HUES6 (cell line): ENCODE results near the gene NEIL3.
"Not testable (repeated sequence)": the region's sequence is repeated elsewhere in the genome, so short reads cannot be mapped to it uniquely, and the experiment has no call there.

Experiments used
- H3K27ac ChIP-seq: 2 replicates; pipeline ENCODE4 v1.7.0; 2013; ENCODE audit warnings: low read depth, mild to moderate bottlenecking, low read length, inconsistent platforms
- H3K27me3 ChIP-seq: 2 replicates; pipeline ENCODE4 v1.6.1; 2013; ENCODE audit warnings: low read length; ENCODE audit not compliant: control insufficient read depth, insufficient read depth
- H3K36me3 ChIP-seq: 2 replicates; pipeline ENCODE4 v1.6.1; 2013; ENCODE audit warnings: low read length; ENCODE audit not compliant: control insufficient read depth, insufficient read depth
- H3K4me1 ChIP-seq: 2 replicates; pipeline ENCODE4 v1.6.1; 2013; ENCODE audit warnings: low read length; ENCODE audit not compliant: control insufficient read depth, insufficient read depth
- H3K4me3 ChIP-seq: 2 replicates; pipeline ENCODE4 v1.5.1; 2013; ENCODE audit warnings: low read depth, low read length
- H3K9ac ChIP-seq: one replicate; pipeline ENCODE4 v1.6.1; 2013; ENCODE audit warnings: mild to moderate bottlenecking, low read length
- H3K9me3 ChIP-seq: 2 replicates; pipeline ENCODE4 v1.6.1; 2013; ENCODE audit warnings: low read depth, low read length; ENCODE audit not compliant: control insufficient read depth, insufficient read depth

The NEIL3 gene

DNA sequence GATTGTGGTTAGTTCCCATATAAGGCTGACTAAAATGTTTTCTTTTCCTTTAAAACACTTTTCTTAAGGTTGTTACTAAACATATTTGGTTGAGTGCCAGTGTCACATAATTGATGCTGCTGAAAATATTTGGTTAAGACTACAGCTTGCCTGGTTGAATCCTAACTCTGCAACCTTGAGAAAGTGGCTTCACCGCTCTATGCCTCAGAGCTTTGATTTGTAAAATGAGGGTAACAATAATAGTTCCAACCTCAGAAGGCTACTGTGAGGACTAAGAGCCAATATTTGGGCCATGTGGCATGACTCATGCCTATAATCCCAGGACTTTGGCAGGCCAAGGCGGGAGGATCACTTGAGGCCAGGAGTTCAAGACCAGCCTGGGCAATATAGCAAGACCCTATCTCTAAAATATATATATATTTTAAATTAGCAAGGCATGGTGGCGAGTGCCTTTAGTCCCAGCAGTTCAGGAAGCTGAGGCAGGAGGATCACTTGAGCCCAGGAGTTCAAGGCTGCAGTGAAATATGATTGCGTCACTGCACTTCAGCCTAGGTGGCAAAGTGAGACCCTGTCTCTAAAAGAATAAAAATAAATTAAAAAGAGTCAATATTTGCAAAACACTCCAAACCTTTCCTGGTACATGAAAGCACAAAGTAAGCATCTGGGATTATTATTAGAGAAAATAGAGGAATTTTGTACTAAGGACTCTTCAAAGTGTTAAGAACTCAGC lies 7.1 kb upstream of the NEIL3 start:
- H3K4me1 ChIP-seq, result no peaks in the 10 kb centered on the region

DNA sequence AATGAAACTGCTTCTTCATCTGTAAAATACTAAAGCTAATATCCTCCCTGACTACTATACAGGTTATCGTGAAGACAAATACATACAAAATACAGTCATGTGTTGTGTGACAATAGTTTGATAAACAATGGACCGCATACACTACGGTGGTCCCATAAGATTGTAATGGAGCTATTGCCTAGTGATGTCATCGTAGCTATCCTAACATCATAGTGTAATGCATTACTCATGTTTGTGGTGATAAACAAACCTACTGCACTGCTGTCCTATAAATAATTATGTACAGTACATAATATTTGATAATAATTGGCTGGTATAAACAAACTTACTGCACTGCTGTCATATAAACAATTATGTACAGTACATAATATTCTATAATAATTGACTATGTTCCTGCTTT lies 5.6 kb upstream of the NEIL3 start:
- Histone ChIP-seq H3K9ac (no peak overlapping the region), H3K27me3 (no peaks in the 10 kb centered on the region), H3K27ac (no peak overlapping the region), H3K9me3 (no peaks in the 10 kb centered on the region), H3K4me3 (no peak overlapping the region), H3K36me3 (no peaks in the 10 kb centered on the region), H3K4me1 (no peaks in the 10 kb centered on the region)

More for the DNA sequence above, 7.1 kb upstream of the NEIL3 start:
- no peak overlapping the region for H3K27ac ChIP-seq
- no peaks in the 10 kb centered on the region for H3K27me3 ChIP-seq
- peaks cover 7% of the 10 kb centered on the region for H3K9me3 ChIP-seq
- no peak overlapping the region for H3K4me3 ChIP-seq
- no peak overlapping the region for H3K9ac ChIP-seq
- no peaks in the 10 kb centered on the region for H3K36me3 ChIP-seq

DNA sequence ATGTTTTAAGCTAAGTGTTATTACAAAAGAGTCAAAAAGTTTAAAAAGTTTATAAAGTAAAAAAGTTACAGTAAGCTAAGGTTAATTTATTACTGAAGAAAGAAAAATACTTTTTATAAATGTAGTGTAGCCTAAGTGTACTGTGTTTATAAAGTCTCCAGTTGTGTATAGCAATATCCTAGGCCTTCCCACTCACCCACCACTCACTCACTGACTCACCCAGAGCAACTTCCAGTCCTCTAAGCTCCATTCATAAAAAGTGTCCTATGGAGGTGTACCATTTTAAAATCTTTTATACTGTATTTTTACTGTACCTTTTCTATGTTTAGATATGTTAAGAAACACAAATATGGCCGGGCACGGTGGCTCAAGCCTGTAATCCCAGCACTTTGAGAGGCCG lies 4.8 kb upstream of the NEIL3 start:
- not testable (repeated sequence) for H3K27me3 ChIP-seq

DNA sequence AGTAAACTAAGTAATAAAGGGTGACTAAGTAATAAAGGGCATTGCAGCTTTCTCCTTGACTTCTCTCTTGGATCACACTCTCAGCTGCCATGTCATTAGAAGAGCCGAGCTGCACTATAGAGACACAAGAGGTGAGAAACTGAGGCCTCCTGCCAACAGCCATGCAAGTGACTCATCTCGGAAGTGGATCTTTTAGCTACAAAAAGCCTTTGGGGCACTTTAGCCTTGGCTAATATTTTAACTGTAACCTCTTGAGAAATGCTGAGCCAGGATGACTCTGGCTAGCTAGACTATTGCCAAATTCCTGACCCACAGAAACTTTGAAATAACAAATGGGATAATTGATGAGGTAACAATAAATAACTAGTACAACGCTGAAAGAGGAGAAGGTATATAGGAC lies 1.5 kb upstream of the NEIL3 start:
- Histone ChIP-seq H3K27ac (no peak overlapping the region), H3K27me3 (no peaks in the 10 kb centered on the region), H3K4me1 (0 out of 2 replicates have a peak, but pooled peaks cover 3% of the 10 kb centered on the region), H3K9me3 (no peaks in the 10 kb centered on the region), H3K9ac (no peak overlapping the region), H3K36me3 (no peaks in the 10 kb centered on the region), H3K4me3 (no peak overlapping the region)

More for the DNA sequence above, 4.8 kb upstream of the NEIL3 start:
- not testable (repeated sequence) for H3K9me3 ChIP-seq, H3K36me3 ChIP-seq, H3K27ac ChIP-seq, H3K4me1 ChIP-seq, H3K9ac ChIP-seq, H3K4me3 ChIP-seq

DNA sequence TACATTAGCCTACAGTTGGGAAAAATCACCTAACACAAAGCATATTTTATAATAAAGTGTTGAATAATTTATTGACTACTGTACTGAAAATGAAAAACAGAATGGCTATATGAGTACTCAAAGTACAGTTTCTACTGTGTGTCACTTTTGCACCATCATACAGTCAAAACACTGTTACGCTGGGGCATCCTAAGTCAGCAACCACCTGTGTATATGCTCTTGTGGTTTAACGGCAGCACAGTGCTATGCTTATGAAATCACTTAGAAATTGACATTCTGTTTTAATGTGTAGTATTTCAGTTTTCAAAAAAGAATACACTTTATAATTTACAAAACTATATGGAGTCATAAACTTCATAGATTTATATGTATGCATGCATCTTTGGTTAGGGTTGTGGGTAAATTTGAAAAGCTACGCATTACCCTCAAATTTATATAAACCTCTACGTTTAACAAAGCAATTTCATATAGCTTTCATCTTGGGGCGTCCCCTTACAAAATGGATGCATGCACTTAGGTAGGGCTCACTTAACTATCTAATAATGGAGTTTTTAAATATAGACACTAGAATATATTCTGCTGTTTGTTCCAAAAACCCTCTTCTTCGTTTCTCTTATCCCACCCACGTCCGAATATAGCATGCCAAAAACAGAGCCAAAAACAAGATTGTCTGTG lies 690 bp upstream of the NEIL3 start:
- H3K9ac ChIP-seq, result peak overlapping the region; percentile 82
- H3K27me3 ChIP-seq, result no peaks in the 10 kb centered on the region

DNA sequence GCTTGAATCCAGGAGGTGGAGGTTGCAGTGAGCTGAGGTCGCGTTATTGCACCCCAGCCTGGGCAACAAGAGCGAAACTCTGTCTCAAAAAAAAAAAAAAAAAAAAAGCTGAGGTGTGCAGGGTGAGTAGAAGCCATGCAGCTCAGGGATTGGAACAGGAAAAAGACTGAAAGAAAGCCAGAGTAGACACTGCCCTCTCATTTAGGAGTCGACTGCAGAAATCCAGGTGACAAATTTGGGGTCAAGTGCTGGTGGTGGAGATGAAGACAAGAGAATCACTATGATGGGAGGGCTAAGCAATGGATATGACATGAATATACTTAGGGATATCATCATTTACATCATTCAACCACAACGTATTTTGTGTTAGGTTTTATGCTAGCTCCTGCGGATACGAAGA lies 1.9 kb downstream of the NEIL3 start:
- no peak overlapping the region for H3K4me3 ChIP-seq
- H3K27ac ChIP-seq, result no peak overlapping the region
- 0 out of 2 replicates have a peak, but pooled peaks cover 3% of the 10 kb centered on the region for H3K4me1 ChIP-seq
- no peaks in the 10 kb centered on the region for H3K9me3 ChIP-seq
- H3K27me3 ChIP-seq, result no peaks in the 10 kb centered on the region
- no peak overlapping the region for H3K9ac ChIP-seq
- no peaks in the 10 kb centered on the region for H3K36me3 ChIP-seq

More for the DNA sequence above, 690 bp upstream of the NEIL3 start:
- no peaks in the 10 kb centered on the region for H3K36me3 ChIP-seq
- H3K4me1 ChIP-seq, result 0 out of 2 replicates have a peak, but pooled peaks cover 3% of the 10 kb centered on the region
- H3K9me3 ChIP-seq, result no peaks in the 10 kb centered on the region
- peak overlapping the region; percentile 85 for H3K4me3 ChIP-seq
- H3K27ac ChIP-seq, result no peak overlapping the region

DNA sequence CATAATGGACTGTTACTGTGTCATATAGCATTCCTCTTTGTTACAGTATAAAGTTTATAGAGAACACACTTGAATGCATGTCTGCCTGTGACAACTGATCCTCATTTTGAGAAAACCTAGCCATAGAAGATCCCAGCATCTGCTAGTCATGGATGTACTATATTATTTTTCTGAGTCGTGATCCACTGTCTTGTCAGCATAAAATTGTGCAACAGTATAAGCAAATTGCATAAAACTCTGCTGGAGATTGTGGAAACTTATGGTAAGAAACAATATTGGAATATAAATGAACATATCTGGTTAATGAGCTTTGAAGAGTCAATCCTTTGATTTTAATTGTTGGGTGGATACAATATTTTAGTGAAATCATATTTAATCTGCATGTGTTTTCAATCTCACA lies 3.6 kb downstream of the NEIL3 start:
- Histone ChIP-seq H3K9ac (no peak overlapping the region), H3K4me3 (no peak overlapping the region), H3K27me3 (no peaks in the 10 kb centered on the region), H3K27ac (no peak overlapping the region), H3K9me3 (no peaks in the 10 kb centered on the region), H3K36me3 (no peaks in the 10 kb centered on the region), H3K4me1 (0 out of 2 replicates have a peak, but pooled peaks cover 3% of the 10 kb centered on the region)

DNA sequence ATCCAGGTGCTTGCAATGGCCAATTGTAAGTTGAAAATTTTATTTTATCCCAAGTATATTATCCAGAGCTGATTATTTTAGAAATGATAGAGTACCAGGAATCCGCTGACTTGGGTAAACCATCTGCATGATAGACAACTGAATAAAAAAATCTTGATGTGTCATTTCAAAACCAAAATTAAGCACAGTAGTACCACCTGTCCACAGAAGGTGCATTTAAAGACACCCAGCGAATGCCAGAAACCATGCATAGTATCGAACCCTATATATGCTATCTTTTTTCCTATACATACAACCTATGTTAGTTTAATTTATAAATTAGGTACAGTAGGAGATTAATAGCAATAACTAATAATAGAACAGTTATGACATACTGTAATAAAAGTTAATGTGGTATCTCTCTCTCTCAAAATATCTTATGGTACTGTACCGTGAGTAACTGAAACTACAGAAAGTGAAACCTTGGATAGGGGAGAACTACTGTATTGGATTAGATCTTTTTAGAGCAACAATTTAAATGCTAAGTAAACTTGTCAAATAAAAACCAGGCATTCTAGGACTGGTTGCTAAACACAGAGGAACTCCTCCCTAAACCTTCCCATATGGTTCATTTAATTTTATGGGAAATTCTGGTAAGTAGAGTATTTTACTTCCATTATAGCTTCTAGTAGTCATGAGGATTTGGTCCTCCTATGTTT lies 6.2 kb downstream of the NEIL3 start:
- Histone ChIP-seq H3K27me3 (no peaks in the 10 kb centered on the region), H3K4me1 (peaks cover 3% of the 10 kb centered on the region; the same call in 1 of the 2 replicates), H3K9me3 (no peaks in the 10 kb centered on the region), H3K27ac (no peak overlapping the region), H3K4me3 (no peak overlapping the region), H3K9ac (no peak overlapping the region), H3K36me3 (no peaks in the 10 kb centered on the region)

DNA sequence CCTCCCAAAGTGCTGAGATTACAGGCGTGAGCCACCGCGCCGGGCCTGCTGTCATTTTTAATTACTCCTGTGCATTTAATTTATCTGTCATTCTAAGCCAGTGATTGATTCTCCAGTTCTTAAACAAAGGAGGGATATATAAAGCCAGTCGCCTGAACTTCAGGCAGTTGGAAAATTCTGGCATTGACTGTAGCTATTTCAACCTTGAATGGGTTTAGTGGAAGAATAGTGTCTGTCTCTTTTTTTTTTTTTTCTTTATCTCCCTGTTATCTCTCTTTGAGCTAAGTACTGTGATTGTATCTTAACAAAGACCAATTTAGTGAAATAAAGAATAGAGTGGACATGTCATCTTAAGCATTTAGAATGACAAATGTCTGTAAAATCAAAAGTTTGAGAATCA lies 11.0 kb downstream of the NEIL3 start:
- no peaks in the 10 kb centered on the region for H3K9me3 ChIP-seq
- H3K36me3 ChIP-seq, result peaks cover 27% of the 10 kb centered on the region; the same call in 1 of the 2 replicates
- H3K9ac ChIP-seq, result no peak overlapping the region
- H3K4me3 ChIP-seq, result no peak overlapping the region
- peaks cover 3% of the 10 kb centered on the region; the same call in 1 of the 2 replicates for H3K4me1 ChIP-seq
- no peaks in the 10 kb centered on the region for H3K27me3 ChIP-seq
- H3K27ac ChIP-seq, result no peak overlapping the region

DNA sequence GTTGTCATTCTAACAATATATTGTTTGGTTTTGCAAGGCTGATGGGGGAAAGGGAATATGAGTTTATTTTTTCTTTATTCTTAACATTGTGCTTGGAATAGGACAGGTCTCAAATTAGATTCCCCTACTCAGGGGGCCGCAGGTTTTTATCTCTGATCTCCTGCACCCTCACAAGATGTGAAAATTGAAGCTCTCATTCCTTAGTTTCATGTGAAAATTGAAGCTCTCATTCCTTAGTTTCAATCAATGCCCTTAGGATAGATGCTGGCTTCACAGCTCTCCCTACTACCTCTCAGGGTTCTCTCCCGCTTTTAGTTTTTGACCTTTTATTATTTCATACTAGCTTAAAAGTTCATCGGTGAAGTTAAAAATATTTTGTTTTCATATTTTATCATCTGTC lies 12.0 kb downstream of the NEIL3 start:
- Histone ChIP-seq H3K9me3 (no peaks in the 10 kb centered on the region), H3K4me1 (peaks cover 3% of the 10 kb centered on the region; the same call in 1 of the 2 replicates), H3K27me3 (no peaks in the 10 kb centered on the region), H3K9ac (no peak overlapping the region), H3K4me3 (no peak overlapping the region), H3K36me3 (peaks cover 27% of the 10 kb centered on the region; the same call in 1 of the 2 replicates), H3K27ac (no peak overlapping the region)

DNA sequence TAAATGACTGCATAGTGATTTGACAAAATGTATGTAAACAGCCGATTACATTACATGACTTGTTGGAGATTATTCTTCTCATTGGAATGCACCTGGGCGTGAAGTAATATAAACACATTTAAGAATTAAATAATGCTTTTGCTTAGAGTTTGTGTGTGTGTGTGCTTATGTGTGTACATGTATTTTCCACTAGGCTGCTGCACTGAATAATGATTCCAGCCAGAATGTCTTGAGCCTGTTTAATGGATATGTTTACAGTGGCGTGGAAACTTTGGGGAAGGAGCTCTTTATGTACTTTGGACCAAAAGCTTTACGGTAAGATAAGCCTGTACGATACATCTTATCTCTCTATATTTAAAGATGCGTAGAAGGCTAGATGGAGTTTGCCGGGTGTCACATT lies 12.6 kb downstream of the NEIL3 start:
- no peak overlapping the region for H3K27ac ChIP-seq
- H3K27me3 ChIP-seq, result no peaks in the 10 kb centered on the region
- no peaks in the 10 kb centered on the region for H3K9me3 ChIP-seq
- H3K9ac ChIP-seq, result no peak overlapping the region
- H3K4me1 ChIP-seq, result peaks cover 3% of the 10 kb centered on the region; the same call in 1 of the 2 replicates
- H3K36me3 ChIP-seq, result peaks cover 27% of the 10 kb centered on the region; the same call in 1 of the 2 replicates
- H3K4me3 ChIP-seq, result no peak overlapping the region
